Neural crest cell (in vitro differentiated cells): ENCODE measurements around the gene SPG11. TPM values are rescaled to one million over a fixed set of nuclear protein-coding genes. Genes with fewer than 3 reads are reported as not detected.
"Not testable (repeated sequence)": the region's sequence is repeated elsewhere in the genome, so short reads cannot be mapped to it uniquely, and the experiment has no call there.

Experiments used
- DNase-seq: peaks from one replicate; pipeline ENCODE4 v3.0.0; 2021; ENCODE audit warnings: low read depth, mixed read lengths, low spot score
- H3K27ac Mint-ChIP-seq: one replicate; pipeline ENCODE4 v1.8.0; 2021; ENCODE audit warnings: mild to moderate bottlenecking, mixed read lengths; ENCODE audit not compliant: unreplicated experiment
- H3K27me3 Mint-ChIP-seq: 2 replicates; pipeline ENCODE4 v1.8.0; 2021; ENCODE audit warnings: low read depth, mild to moderate bottlenecking, mixed read lengths
- H3K36me3 Mint-ChIP-seq: 2 replicates; pipeline ENCODE4 v1.8.0; 2021; ENCODE audit warnings: low read depth, mild to moderate bottlenecking, mixed read lengths
- H3K4me1 Mint-ChIP-seq: 2 replicates; pipeline ENCODE4 v1.8.0; 2021; ENCODE audit warnings: mixed read lengths
- H3K4me3 Mint-ChIP-seq: one replicate; pipeline ENCODE4 v1.8.0; 2021; ENCODE audit warnings: mild to moderate bottlenecking, mixed read lengths
- H3K9me3 Mint-ChIP-seq: 2 replicates; pipeline ENCODE4 v1.8.0; 2021; ENCODE audit warnings: mixed read lengths
- total RNA-seq: library from RNA; stranded (reverse); gene quantifications from 2 replicates; pipeline ENCODE4 v1.2.1, GENCODE V29; 2021
- TF ChIP-seq, protein P1 (sequence below): fragments of 200-600 bp; sonication (generic); conservative IDR thresholded peaks from 2 replicates; pipeline ENCODE4 v1.5.0; 2021; ENCODE audit warnings: antibody characterized with exemption, mild to moderate bottlenecking

SPG11 gene
- total RNA-seq, 1 donor from 2014 or later = 61.7 TPM

DNA sequence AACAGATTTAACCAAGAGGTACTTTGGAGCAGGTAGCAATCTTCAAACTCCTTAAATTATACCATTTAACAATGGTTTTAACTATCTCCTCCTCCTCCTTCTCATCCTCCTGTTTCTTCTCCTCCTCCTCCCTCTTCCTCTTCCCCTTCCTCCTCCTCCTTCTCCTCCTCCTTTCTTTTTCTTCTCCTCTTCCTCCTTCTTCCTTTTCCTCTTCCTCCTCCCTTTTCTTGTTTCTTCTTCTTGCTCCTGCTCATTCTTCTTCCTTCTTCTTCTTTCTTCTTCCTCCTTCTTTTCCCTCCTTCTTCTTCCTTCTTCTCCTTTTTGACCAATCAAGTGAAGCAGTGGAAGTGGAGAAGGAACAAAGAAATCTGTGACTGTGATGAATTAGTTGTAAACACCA lies 33.6 kb upstream of the SPG11 start:
- no peak for DNase-seq

DNA sequence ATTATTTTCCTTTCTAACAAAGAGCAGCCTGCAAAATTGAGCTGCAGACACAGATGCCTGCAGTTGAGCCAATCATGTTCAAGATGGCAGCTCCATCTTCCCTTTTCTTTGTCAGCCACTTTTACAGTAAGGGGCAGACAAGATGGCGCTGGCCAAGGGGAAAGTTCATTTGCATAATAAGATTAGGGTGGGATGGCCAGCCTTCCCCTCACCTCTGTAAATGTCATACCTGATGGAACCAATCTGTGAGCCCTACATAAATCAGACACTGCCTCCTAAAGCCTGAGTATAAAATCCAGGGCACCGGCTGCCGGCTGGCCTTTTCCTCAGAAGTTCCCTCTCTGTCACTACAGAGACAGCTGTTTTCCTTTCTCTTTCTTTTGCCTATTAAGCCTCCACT lies 31.8 kb upstream of the SPG11 start:
- DNase-seq = no peak
- Mint-ChIP-seq H3K27me3 (peaks cover 37% of the 10 kb centered on the region), H3K36me3 (no peaks in the 10 kb centered on the region), H3K4me3 (no peak overlapping the region), H3K27ac (no peak overlapping the region), H3K4me1 (no peaks in the 10 kb centered on the region), H3K9me3 (peaks cover 8% of the 10 kb centered on the region)
- TF ChIP-seq, protein P1, sequence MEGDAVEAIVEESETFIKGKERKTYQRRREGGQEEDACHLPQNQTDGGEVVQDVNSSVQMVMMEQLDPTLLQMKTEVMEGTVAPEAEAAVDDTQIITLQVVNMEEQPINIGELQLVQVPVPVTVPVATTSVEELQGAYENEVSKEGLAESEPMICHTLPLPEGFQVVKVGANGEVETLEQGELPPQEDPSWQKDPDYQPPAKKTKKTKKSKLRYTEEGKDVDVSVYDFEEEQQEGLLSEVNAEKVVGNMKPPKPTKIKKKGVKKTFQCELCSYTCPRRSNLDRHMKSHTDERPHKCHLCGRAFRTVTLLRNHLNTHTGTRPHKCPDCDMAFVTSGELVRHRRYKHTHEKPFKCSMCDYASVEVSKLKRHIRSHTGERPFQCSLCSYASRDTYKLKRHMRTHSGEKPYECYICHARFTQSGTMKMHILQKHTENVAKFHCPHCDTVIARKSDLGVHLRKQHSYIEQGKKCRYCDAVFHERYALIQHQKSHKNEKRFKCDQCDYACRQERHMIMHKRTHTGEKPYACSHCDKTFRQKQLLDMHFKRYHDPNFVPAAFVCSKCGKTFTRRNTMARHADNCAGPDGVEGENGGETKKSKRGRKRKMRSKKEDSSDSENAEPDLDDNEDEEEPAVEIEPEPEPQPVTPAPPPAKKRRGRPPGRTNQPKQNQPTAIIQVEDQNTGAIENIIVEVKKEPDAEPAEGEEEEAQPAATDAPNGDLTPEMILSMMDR = no peak

More for the DNA sequence above, 33.6 kb upstream of the SPG11 start:
- Mint-ChIP-seq H3K36me3 (no peaks in the 10 kb centered on the region), H3K4me1 (no peaks in the 10 kb centered on the region), H3K4me3 (no peak overlapping the region), H3K27ac (no peak overlapping the region), H3K9me3 (peaks cover 14% of the 10 kb centered on the region), H3K27me3 (peaks cover 48% of the 10 kb centered on the region)
- TF ChIP-seq, protein P1 = no peak

DNA sequence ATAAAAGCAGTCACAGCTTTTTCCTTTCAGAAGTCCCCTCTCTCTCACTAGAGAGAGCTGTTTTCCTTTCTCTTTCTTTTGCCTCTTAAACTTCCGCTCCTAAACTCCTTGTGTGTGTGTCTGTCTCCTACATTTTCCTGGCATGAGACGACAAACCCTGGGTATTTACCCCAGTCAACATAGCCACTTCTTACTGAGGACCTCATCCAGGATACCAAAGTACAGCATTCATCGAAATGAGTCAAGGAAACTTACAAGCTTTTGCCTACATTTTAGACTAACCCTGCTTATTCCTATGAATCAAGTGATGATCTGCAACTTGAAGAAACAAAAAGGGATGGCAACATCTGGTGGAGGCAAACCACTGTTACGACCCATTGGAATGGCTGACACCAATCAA lies 31.0 kb upstream of the SPG11 start:
- H3K27me3 Mint-ChIP-seq = peaks cover 31% of the 10 kb centered on the region
- H3K36me3 Mint-ChIP-seq = no peaks in the 10 kb centered on the region
- TF ChIP-seq, protein P1 = no peak
- H3K4me3 Mint-ChIP-seq = no peak overlapping the region
- H3K4me1 Mint-ChIP-seq = no peaks in the 10 kb centered on the region
- peaks cover 4% of the 10 kb centered on the region for H3K9me3 Mint-ChIP-seq
- DNase-seq = no peak
- H3K27ac Mint-ChIP-seq = no peak overlapping the region

DNA sequence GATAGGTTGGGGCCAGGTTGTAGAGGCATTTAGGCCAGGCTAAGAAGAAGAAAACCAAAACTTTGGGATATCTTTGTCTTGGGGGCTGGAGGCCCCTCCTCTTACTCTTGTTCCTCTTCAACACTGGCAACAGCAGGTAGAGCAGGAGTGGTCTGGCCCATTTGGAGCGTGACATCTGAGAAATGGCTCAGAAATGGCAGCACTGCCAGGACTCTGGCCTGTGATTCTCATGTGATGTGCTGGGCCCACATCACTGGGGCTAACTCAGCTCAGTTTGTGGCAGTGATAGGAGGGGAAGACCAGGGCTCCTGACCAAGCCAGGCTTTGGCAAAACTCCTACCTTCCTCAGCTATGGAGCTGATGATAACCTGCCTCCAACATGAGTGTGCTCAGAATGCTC lies 29.2 kb upstream of the SPG11 start:
- TF ChIP-seq, protein P1 = no peak
- no peaks in the 10 kb centered on the region for H3K36me3 Mint-ChIP-seq
- H3K4me1 Mint-ChIP-seq = no peaks in the 10 kb centered on the region
- no peak for DNase-seq
- H3K9me3 Mint-ChIP-seq = peaks cover 5% of the 10 kb centered on the region
- no peak overlapping the region for H3K4me3 Mint-ChIP-seq
- H3K27ac Mint-ChIP-seq = no peak overlapping the region
- peaks cover 18% of the 10 kb centered on the region for H3K27me3 Mint-ChIP-seq

DNA sequence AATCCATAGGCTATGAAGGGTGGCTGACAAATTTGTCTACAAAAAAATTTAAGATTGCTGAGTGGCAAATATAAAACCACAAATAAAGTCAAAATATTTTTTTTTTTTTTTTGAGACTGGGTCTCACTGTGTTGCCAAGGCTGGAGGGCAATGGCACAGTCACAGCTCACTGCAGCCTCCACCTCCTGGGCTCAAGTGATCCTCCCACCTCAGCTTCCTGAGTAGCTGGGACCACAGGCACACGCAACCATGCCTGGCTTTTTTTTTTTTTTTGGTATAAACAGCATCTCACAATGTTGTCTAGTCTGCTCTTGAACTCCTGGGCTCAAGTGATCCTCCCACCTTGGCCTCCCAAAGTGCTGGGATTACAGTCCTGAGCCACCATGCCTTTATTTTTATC lies 26.8 kb upstream of the SPG11 start:
- H3K27ac Mint-ChIP-seq, DNase-seq, H3K36me3 Mint-ChIP-seq, H3K4me1 Mint-ChIP-seq, H3K4me3 Mint-ChIP-seq, H3K9me3 Mint-ChIP-seq: not testable (repeated sequence)
- H3K27me3 Mint-ChIP-seq = peaks cover 16% of the 10 kb centered on the region

DNA sequence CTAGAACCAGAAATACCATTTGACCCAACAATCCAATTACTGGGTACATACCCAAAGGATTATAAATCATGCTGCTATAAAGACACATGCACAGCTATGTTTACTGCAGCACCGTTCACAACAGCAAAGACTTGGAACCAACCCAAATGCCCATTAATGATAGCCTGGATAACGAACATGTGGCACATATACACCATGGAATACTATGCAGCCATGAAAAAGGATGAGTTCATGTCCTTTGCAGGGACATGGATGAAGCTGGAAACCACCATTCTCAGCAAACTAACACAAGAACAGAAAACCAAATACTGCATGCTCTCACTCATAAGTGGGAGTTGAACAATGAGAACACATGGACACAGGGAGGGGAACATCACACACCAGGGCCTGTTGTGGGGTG lies 25.9 kb upstream of the SPG11 start:
- H3K4me3 Mint-ChIP-seq, DNase-seq, H3K4me1 Mint-ChIP-seq, H3K9me3 Mint-ChIP-seq, H3K27ac Mint-ChIP-seq, H3K36me3 Mint-ChIP-seq: not testable (repeated sequence)
- peaks cover 17% of the 10 kb centered on the region for H3K27me3 Mint-ChIP-seq

DNA sequence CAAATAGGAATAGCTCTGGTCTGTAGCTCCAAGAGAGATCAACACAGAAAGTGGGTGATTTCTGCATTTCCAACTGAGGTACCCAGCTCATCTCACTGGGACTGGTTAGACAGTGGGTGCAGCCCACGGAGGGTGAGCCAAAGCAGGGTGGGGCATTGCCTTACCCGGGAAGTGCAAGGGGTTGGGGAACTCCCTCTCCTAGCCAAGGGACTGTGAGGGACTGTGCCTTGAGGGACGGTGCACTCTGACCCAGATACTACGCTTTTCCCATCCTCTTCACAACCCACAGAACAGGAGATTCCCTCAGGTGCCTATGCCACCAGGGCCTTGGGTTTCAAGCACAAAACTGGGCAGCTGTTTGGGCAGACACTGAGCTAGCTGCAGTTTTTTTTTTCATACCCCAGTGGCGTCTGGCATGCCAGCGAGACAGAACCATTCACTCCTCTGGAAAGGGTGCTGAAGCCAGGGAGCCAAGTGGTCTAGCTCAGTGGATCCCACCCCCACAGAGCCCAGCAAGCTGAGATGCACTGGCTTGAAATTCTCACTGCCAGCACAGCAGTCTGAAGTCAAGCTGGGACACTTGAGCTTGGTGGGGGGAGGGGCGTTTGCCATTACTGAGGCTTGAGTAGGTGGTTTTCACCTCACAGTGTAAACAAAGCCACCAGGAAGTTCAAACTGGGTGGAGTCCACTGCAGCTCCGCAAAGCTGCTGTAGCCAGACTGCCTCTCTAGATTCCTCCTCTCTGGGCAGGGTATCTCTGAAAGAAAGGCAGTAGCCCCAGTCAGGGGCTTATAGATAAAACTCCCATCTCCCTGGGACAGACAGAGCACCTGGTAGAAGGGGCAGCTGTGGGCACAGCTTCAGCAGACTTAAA lies 19.6 kb upstream of the SPG11 start:
- not testable (repeated sequence) for H3K36me3 Mint-ChIP-seq, H3K9me3 Mint-ChIP-seq, H3K4me1 Mint-ChIP-seq, H3K27ac Mint-ChIP-seq, DNase-seq, H3K4me3 Mint-ChIP-seq
- peaks cover 48% of the 10 kb centered on the region for H3K27me3 Mint-ChIP-seq
